Caco-2 (cell line): ENCODE measurements around the gene ATP1A3. TPM values are rescaled to one million over a fixed set of nuclear protein-coding genes. Genes with fewer than 3 reads are reported as not detected.
A peak's percentile ranks its signal among the peaks of the same experiment; 100 is the strongest.

Experiments used
- BruUV-seq: library from RNA; stranded (reverse); fragments of 400-500 nt; replicated peaks from 2 replicates; lab custom pipeline; 2021; lab: Mats Ljungman, UMichigan
- CTCF ChIA-PET: fragments of 300-600 bp; sonication (Branson Sonifier 250); formaldehyde crosslinking; loops from one replicate; lab custom pipeline; 2022; ENCODE audit warnings: antibody characterized with exemption; lab: Charles Lee
- POLR2A ChIA-PET: fragments of 300-600 bp; sonication (Branson Sonifier 250); formaldehyde crosslinking; loops from one replicate; lab custom pipeline; 2022; ENCODE audit warnings: antibody characterized with exemption; lab: Charles Lee
- DNase-seq, 2 experiments: peaks; one replicate each; pipeline versions ENCODE4 v3.0.0 to v3.0.0-alpha.2; 2020 to 2022
- H3K27me3 ChIP-seq: replicated peaks from 2 replicates; pipeline ENCODE4 v1.6.0; 2011; ENCODE audit warnings: low read length; ENCODE audit not compliant: control insufficient read depth, insufficient read depth
- H3K36me3 ChIP-seq: 2 replicates; pipeline ENCODE4 v1.5.1; 2011; ENCODE audit warnings: low read length; ENCODE audit not compliant: control insufficient read depth, insufficient read depth
- H3K4me1 ChIP-seq: fragments of 250-450 bp; sonication (Bioruptor Pico); 2 replicates; pipeline ENCODE4 v1.5.1; 2020; ENCODE audit warnings: mild to moderate bottlenecking
- H3K4me3 ChIP-seq: 2 replicates; pipeline ENCODE4 v1.5.1; 2011; ENCODE audit warnings: low read depth, mild to moderate bottlenecking, control low read depth, low read length
- H3K9me3 ChIP-seq: fragments of 250-450 bp; sonication (Bioruptor Pico); 2 replicates; pipeline ENCODE4 v1.5.1; 2020; ENCODE audit warnings: mild to moderate bottlenecking, moderate library complexity
- H3K27ac Mint-ChIP-seq: one replicate; pipeline ENCODE4 v1.8.0; 2022; ENCODE audit warnings: mixed read lengths; ENCODE audit not compliant: unreplicated experiment
- H3K27me3 Mint-ChIP-seq: one replicate; pipeline ENCODE4 v1.8.0; 2022; ENCODE audit warnings: mixed read lengths; ENCODE audit not compliant: insufficient read depth, unreplicated experiment
- H3K36me3 Mint-ChIP-seq: one replicate; pipeline ENCODE4 v1.8.0; 2022; ENCODE audit warnings: mild to moderate bottlenecking, mixed read lengths; ENCODE audit not compliant: insufficient read depth, unreplicated experiment
- H3K4me1 Mint-ChIP-seq: one replicate; pipeline ENCODE4 v1.8.0; 2022; ENCODE audit warnings: low read depth, mixed read lengths; ENCODE audit not compliant: unreplicated experiment
- H3K4me3 Mint-ChIP-seq: one replicate; pipeline ENCODE4 v1.8.0; 2022; ENCODE audit warnings: mild to moderate bottlenecking, moderate library complexity, mixed read lengths; ENCODE audit not compliant: unreplicated experiment
- H3K9me3 Mint-ChIP-seq: one replicate; pipeline ENCODE4 v1.8.0; 2022; ENCODE audit warnings: mixed read lengths; ENCODE audit not compliant: unreplicated experiment
- intact Hi-C: fragments of 100-400 bp; cut with micrococcal nuclease; formaldehyde crosslinking; loops from one replicate; pipeline ENCODE4 v1.10.0; 2022; ENCODE audit not compliant: unreplicated experiment
- total RNA-seq: library from RNA; stranded (reverse); gene quantifications from 2 replicates; pipeline ENCODE4 v1.2.3, GENCODE V29; 2022
- TF ChIP-seq, protein P1 (sequence below), 2 experiments: fragments of 200-600 bp in 1 of 2; IDR thresholded peaks; 1 replicate in 1 of 2; 2 replicates in 1 of 2; pipeline versions ENCODE4 v1.5.1 to v1.8.0; 2011 to 2022; ENCODE audit warnings: antibody characterized with exemption in 1 of 2, control low read depth in 1 of 2, inconsistent platforms in 1 of 2, low read depth in 1 of 2, low read length in 1 of 2, mild to moderate bottlenecking in 1 of 2, moderate library complexity in 1 of 2; ENCODE audit not compliant: insufficient read depth in 1 of 2, severe bottlenecking in 1 of 2, unreplicated experiment in 1 of 2

ATP1A3 gene
- total RNA-seq, 1 experiment from 2014 or later: 0.54 TPM

- Histone ChIP-seq H3K4me3 (no peak overlapping the region), H3K4me1 (peaks cover 6% of the 10 kb centered on the region), H3K27me3 (peaks cover 6% of the 10 kb centered on the region), H3K36me3 (no peaks in the 10 kb centered on the region), H3K9me3 (no peaks in the 10 kb centered on the region)
- Mint-ChIP-seq H3K27ac (no peak overlapping the region), H3K36me3 (peaks cover 4% of the 10 kb centered on the region), H3K9me3 (no peaks in the 10 kb centered on the region), H3K27me3 (peaks cover 54% of the 10 kb centered on the region), H3K4me1 (peaks cover 5% of the 10 kb centered on the region), H3K4me3 (no peak overlapping the region)
- peak in 1 of 2 experiments; percentile 23 for DNase-seq
- intact Hi-C loops: no loop called here
- BruUV-seq: no TSS peak
- TF ChIP-seq, protein P1, sequence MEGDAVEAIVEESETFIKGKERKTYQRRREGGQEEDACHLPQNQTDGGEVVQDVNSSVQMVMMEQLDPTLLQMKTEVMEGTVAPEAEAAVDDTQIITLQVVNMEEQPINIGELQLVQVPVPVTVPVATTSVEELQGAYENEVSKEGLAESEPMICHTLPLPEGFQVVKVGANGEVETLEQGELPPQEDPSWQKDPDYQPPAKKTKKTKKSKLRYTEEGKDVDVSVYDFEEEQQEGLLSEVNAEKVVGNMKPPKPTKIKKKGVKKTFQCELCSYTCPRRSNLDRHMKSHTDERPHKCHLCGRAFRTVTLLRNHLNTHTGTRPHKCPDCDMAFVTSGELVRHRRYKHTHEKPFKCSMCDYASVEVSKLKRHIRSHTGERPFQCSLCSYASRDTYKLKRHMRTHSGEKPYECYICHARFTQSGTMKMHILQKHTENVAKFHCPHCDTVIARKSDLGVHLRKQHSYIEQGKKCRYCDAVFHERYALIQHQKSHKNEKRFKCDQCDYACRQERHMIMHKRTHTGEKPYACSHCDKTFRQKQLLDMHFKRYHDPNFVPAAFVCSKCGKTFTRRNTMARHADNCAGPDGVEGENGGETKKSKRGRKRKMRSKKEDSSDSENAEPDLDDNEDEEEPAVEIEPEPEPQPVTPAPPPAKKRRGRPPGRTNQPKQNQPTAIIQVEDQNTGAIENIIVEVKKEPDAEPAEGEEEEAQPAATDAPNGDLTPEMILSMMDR (IDR thresholded peaks at IDR 0.05; ENCODE audit: insufficient read depth in 1 of 2, low read depth in 1 of 2, low read length in 1 of 2, severe bottlenecking in 1 of 2, unreplicated experiment in 1 of 2): no peak
- CTCF ChIA-PET: interaction anchor here (1.0 kb wide), 1 partner anchor 39 kb away, joined by 3 read pairs; no protein-coding TSS in a partner anchor
- POLR2A ChIA-PET: interaction anchor here (0.6 kb wide), 1 partner anchor 22 kb away, joined by 3 read pairs; no protein-coding TSS in a partner anchor
These were observed 2.1 kb upstream of the ATP1A3 start for GRCh38 chr19:41995959-41996797.

GRCh38 chr19:41994994-41995958, 1.2 kb upstream of the ATP1A3 start:
- no peak for DNase-seq
- intact Hi-C loops: no loop called here
- Mint-ChIP-seq H3K4me3 (peak overlapping the region; percentile 3), H3K36me3 (peaks cover 4% of the 10 kb centered on the region), H3K4me1 (peaks cover 5% of the 10 kb centered on the region), H3K27me3 (peaks cover 48% of the 10 kb centered on the region), H3K27ac (no peak overlapping the region), H3K9me3 (no peaks in the 10 kb centered on the region)
- peaks cover 6% of the 10 kb centered on the region for H3K4me1 ChIP-seq
- H3K4me3 ChIP-seq: no peak overlapping the region
- no TSS peak for BruUV-seq
- POLR2A ChIA-PET: interaction anchor here (0.6 kb wide), 1 partner anchor 21 kb away, joined by 3 read pairs; no protein-coding TSS in a partner anchor
- CTCF ChIA-PET: no interaction called here
- TF ChIP-seq, protein P1 (IDR thresholded peaks at IDR 0.05; ENCODE audit: insufficient read depth in 1 of 2, low read depth in 1 of 2, low read length in 1 of 2, severe bottlenecking in 1 of 2, unreplicated experiment in 1 of 2): no peak
- no peaks in the 10 kb centered on the region for H3K36me3 ChIP-seq
- H3K9me3 ChIP-seq: no peaks in the 10 kb centered on the region
- peaks cover 6% of the 10 kb centered on the region for H3K27me3 ChIP-seq

- H3K27me3 Mint-ChIP-seq: peaks cover 40% of the 10 kb centered on the region
- H3K27me3 ChIP-seq: peaks cover 6% of the 10 kb centered on the region
- intact Hi-C loops: no loop called here
These were observed 516 bp upstream of the ATP1A3 start for GRCh38 chr19:41994521-41994971.

More at GRCh38 chr19:41994521-41994971, 516 bp upstream of the ATP1A3 start:
- Mint-ChIP-seq H3K27ac (no peak overlapping the region), H3K36me3 (peaks cover 4% of the 10 kb centered on the region), H3K4me3 (peak overlapping the region; percentile 3), H3K9me3 (no peaks in the 10 kb centered on the region), H3K4me1 (peaks cover 5% of the 10 kb centered on the region)
- H3K4me1 ChIP-seq: peaks cover 6% of the 10 kb centered on the region
- TF ChIP-seq, protein P1 (IDR thresholded peaks at IDR 0.05; ENCODE audit: insufficient read depth in 1 of 2, low read depth in 1 of 2, low read length in 1 of 2, severe bottlenecking in 1 of 2, unreplicated experiment in 1 of 2): no peak
- POLR2A ChIA-PET: no interaction called here
- no peaks in the 10 kb centered on the region for H3K36me3 ChIP-seq
- peak overlapping the region; percentile 42 for H3K4me3 ChIP-seq
- BruUV-seq: no TSS peak
- no peak for DNase-seq
- no peaks in the 10 kb centered on the region for H3K9me3 ChIP-seq
- CTCF ChIA-PET: no interaction called here
